Fibroblast of gingiva (primary cell): ENCODE measurements around the gene CDRT15L2.
"Not testable (repeated sequence)": the region's sequence is repeated elsewhere in the genome, so short reads cannot be mapped to it uniquely, and the experiment has no call there.

ENCODE experiments used
- DNase-seq: peaks from one replicate; pipeline ENCODE4 v3.0.0-alpha.2; 2011; ENCODE audit warnings: low read depth

Gene CDRT15L2

DNA sequence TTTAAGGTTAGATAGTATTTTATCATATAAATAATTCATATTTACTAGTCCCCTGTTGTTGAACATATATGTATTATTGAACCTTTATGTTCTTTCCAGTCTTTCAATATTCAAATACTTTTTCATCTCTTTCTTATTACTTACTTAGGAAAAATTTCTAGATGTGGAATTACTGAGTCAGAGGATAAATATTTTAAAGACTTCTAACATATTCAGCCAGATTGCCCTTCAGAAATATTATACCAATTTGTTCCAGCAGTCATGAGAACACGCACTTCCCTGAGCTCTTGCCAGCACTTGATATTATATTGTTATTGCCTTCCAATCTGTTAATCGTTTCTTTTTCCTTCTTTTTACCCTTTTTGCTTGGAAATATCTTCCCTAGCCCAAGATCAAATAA is 4.5 kb upstream of the CDRT15L2 start:
- DNase-seq, result not testable (repeated sequence)

GRCh38 chr17:20583891-20584577 is 4.5 kb downstream of the CDRT15L2 start:
- not testable (repeated sequence) for DNase-seq

GRCh38 chr17:20588744-20589453 is 9.4 kb downstream of the CDRT15L2 start:
- not testable (repeated sequence) for DNase-seq

DNA sequence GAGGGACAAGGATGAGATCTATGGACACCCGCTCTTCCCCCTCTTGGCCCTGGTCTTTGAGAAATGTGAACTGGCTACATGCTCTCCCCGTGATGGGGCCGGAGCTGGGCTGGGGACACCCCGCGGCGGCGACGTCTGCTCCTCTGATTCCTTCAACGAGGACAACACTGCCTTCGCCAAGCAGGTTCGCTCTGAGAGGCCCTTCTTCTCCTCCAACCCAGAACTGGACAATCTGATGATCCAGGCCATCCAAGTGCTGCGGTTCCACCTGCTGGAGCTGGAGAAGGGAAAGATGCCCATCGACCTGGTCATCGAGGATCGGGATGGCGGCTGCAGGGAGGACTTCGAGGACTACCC is 9.9 kb downstream of the CDRT15L2 start:
- DNase-seq, result not testable (repeated sequence)

DNA sequence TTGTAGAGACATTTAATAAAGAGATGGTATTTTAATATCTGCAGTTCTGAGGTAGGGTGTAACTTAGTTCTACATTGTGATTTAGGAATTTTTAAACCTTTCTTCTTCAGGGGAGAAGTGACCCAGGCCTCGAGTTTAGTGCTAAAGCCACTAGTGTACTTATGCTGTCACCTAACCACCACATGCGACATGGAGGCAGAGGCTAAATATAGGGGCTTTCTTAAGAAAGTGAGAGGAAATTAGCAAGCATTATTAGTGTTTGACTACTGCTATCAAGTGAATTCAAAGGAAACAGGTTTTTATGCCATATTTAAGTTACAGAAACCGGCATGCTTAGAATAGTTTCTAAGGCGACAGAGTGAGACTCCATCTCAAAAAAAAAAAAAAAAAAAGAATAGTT is 11.5 kb downstream of the CDRT15L2 start:
- not testable (repeated sequence) for DNase-seq

- not testable (repeated sequence) for DNase-seq
Observed at GRCh38 chr17:20605568-20605967, 26.0 kb downstream of the CDRT15L2 start.

- not testable (repeated sequence) for DNase-seq
Observed at GRCh38 chr17:20609490-20609889, 30.0 kb downstream of the CDRT15L2 start.

GRCh38 chr17:20611309-20611708 is 31.8 kb downstream of the CDRT15L2 start:
- DNase-seq, result no peak

GRCh38 chr17:20612635-20613034 is 33.1 kb downstream of the CDRT15L2 start:
- DNase-seq, result no peak

- DNase-seq, result no peak
Observed at GRCh38 chr17:20613248-20613647, 33.7 kb downstream of the CDRT15L2 start.

GRCh38 chr17:20613905-20614304 is 34.4 kb downstream of the CDRT15L2 start:
- no peak for DNase-seq

GRCh38 chr17:20615461-20615860 is 35.9 kb downstream of the CDRT15L2 start:
- not testable (repeated sequence) for DNase-seq
